Ishikawa (cell line): ENCODE measurements around the gene FAH.

ENCODE experiments used
- CEBPB ChIP-seq: IDR thresholded peaks from 2 replicates; pipeline ENCODE4 v1.6.1; 2012
- EP300 ChIP-seq: IDR thresholded peaks from 2 replicates; pipeline ENCODE4 v1.6.1; 2012; ENCODE audit warnings: borderline replicate concordance
- REST ChIP-seq: IDR thresholded peaks from 2 replicates; pipeline ENCODE4 v1.6.1; 2012; ENCODE audit warnings: low read depth, mild to moderate bottlenecking
- TCF12 ChIP-seq: IDR thresholded peaks from 2 replicates; pipeline ENCODE4 v1.6.1; 2012; ENCODE audit warnings: low read depth
- TEAD4 ChIP-seq: IDR thresholded peaks from 2 replicates; pipeline ENCODE4 v1.6.1; 2012

GRCh38 chr15:80185152-80185551 is 32.4 kb downstream of the FAH start:
- TF ChIP-seq EP300, result no peak
- TF ChIP-seq CEBPB, result no peak
- no peak for TF ChIP-seq TEAD4
- no peak for TF ChIP-seq REST
- TF ChIP-seq TCF12, result no peak
